Activated CD4-positive, alpha-beta T cell treated with anti-CD3 and anti-CD28 coated beads for 36 hours (primary cell): ENCODE results near the gene TMED8. TPM values are rescaled to one million over a fixed set of nuclear protein-coding genes. Genes with fewer than 3 reads are reported as not detected.
A peak's percentile ranks its signal among the peaks of the same experiment; 100 is the strongest.
"Not testable (repeated sequence)": the region's sequence is repeated elsewhere in the genome, so short reads cannot be mapped to it uniquely, and the experiment has no call there.

ENCODE experiments used
- ATAC-seq: fragments of 200-7000 bp; cut with Tn5 transposase; one replicate; pipeline ENCODE4 v1.10.0; 2021; ENCODE audit warnings: mild to moderate bottlenecking, moderate library complexity
- CTCF ChIA-PET: fragments of 350-600 bp; sonication (Branson Sonifier 250); formaldehyde crosslinking; loops from one replicate; lab custom pipeline; 2021; ENCODE audit warnings: antibody characterized with exemption; lab: Charles Lee
- POLR2A ChIA-PET: fragments of 350-600 bp; sonication (Branson Sonifier 250); formaldehyde crosslinking; loops from one replicate; lab custom pipeline; 2021; ENCODE audit warnings: antibody characterized with exemption, inconsistent platforms; lab: Charles Lee
- DNase-seq: peaks from one replicate; pipeline ENCODE4 v3.0.0-alpha.2; 2020
- H3K27ac Mint-ChIP-seq: one replicate; pipeline ENCODE4 v1.8.0; 2021; ENCODE audit warnings: mixed read lengths
- H3K27me3 Mint-ChIP-seq: one replicate; pipeline ENCODE4 v1.8.0; 2021; ENCODE audit warnings: mixed read lengths
- H3K36me3 Mint-ChIP-seq: one replicate; pipeline ENCODE4 v1.8.0; 2021; ENCODE audit warnings: low read depth, mixed read lengths
- H3K4me1 Mint-ChIP-seq: one replicate; pipeline ENCODE4 v1.8.0; 2021; ENCODE audit warnings: mixed read lengths
- H3K4me3 Mint-ChIP-seq: one replicate; pipeline ENCODE4 v1.8.0; 2021; ENCODE audit warnings: mild to moderate bottlenecking, moderate library complexity, mixed read lengths
- H3K9me3 Mint-ChIP-seq: one replicate; pipeline ENCODE4 v1.8.0; 2021; ENCODE audit warnings: low read depth, mixed read lengths
- intact Hi-C, 2 experiments: fragments of 100-400 bp; cut with DNase I in 1 of 2; cut with micrococcal nuclease in 1 of 2; formaldehyde crosslinking; loops; one replicate each; pipeline versions ENCODE4 v1.14.2 to v1.15.1; 2022 to 2024; cut with DNase I, micrococcal nuclease
- total RNA-seq, 2 experiments: library from RNA; stranded (reverse); gene quantifications; one replicate each; pipeline ENCODE4 v1.2.3, GENCODE V29; 2021

Gene TMED8
- 10 to 100 TPM; 25.3 to 27.9 TPM for total RNA-seq

GRCh38 chr14:77376771-77377501 lies at the start of gene TMED8, which contains the start of gene SAMD15:
Gene TMED8 (minus strand): TSS chr14:77377094. CDS start chr14:77377053, 41 bp downstream.
Gene SAMD15 (plus strand): TSS chr14:77377379. CDS start chr14:77377419, 40 bp downstream.
- Mint-ChIP-seq H3K9me3 (peaks cover 4% of the 10 kb centered on the region), H3K4me1 (peaks cover 40% of the 10 kb centered on the region), H3K36me3 (peaks cover 27% of the 10 kb centered on the region), H3K27ac (peak within 1 kb of the TSS; percentile 86), H3K4me3 (no peak within 1 kb of the TSS), H3K27me3 (no peaks in the 10 kb centered on the region)
- POLR2A ChIA-PET: interaction anchor here (0.6 to 2.0 kb wide), 5 partner anchors 56 to 423 kb away, joined by 3 to 10 read pairs (median 3); partner anchors contain the start of genes ADCK1, GSTZ1 and POMT2
- peak; percentile 91 for DNase-seq
- peak; percentile 95 for ATAC-seq
- intact Hi-C loops: loop anchor here (1.0 to 10.0 kb wide), 10 partner anchors 56 to 423 kb away; partner anchors contain the start of genes GSTZ1 (in 2 of the 2), VIPAS39 (in 2 of the 2), ADCK1 (in 1 of the 2) and ALKBH1 (in 1 of the 2)
- CTCF ChIA-PET: interaction anchor here (0.6 to 2.0 kb wide), 10 partner anchors 24 to 606 kb away, joined by 3 to 7 read pairs (median 4); no protein-coding TSS in a partner anchor

GRCh38 chr14:77426396-77426795 lies 49.5 kb upstream of the TMED8 start:
- H3K4me1 Mint-ChIP-seq: no peaks in the 10 kb centered on the region
- H3K36me3 Mint-ChIP-seq: peaks cover 79% of the 10 kb centered on the region
- ATAC-seq (no peak), DNase-seq (no peak)
- ChIA-PET CTCF (interaction anchor here (0.5 kb wide), 1 partner anchor 429 kb away, joined by 3 read pairs; no protein-coding TSS in a partner anchor), POLR2A (no interaction called here)
- intact Hi-C loops: no loop called here
- no peaks in the 10 kb centered on the region for H3K27me3 Mint-ChIP-seq
- peaks cover 5% of the 10 kb centered on the region for H3K9me3 Mint-ChIP-seq
- H3K4me3 Mint-ChIP-seq: no peak overlapping the region
- H3K27ac Mint-ChIP-seq: no peak overlapping the region

- ATAC-seq: no peak
- H3K4me3 Mint-ChIP-seq: no peak overlapping the region
- peaks cover 77% of the 10 kb centered on the region for H3K36me3 Mint-ChIP-seq
- POLR2A ChIA-PET: no interaction called here
- intact Hi-C loops: no loop called here
- peaks cover 11% of the 10 kb centered on the region for H3K9me3 Mint-ChIP-seq
- H3K4me1 Mint-ChIP-seq: no peaks in the 10 kb centered on the region
- no peak for DNase-seq
- H3K27me3 Mint-ChIP-seq: no peaks in the 10 kb centered on the region
- H3K27ac Mint-ChIP-seq: no peak overlapping the region
- CTCF ChIA-PET: no interaction called here
These were observed 48.0 kb upstream of the TMED8 start for GRCh38 chr14:77424862-77425261.

- CTCF ChIA-PET: no interaction called here
- intact Hi-C loops: no loop called here
- Mint-ChIP-seq H3K27me3 (no peaks in the 10 kb centered on the region), H3K4me1 (no peaks in the 10 kb centered on the region), H3K36me3 (peaks cover 69% of the 10 kb centered on the region), H3K9me3 (peaks cover 17% of the 10 kb centered on the region), H3K4me3 (no peak within 1 kb of the TSS), H3K27ac (no peak within 1 kb of the TSS)
- DNase-seq (no peak), ATAC-seq (no peak)
- POLR2A ChIA-PET: no interaction called here
These were observed 46.5 kb upstream of the TMED8 start, which contains the start of gene NOXRED1 for GRCh38 chr14:77423423-77423822. Gene NOXRED1 (minus strand): TSS chr14:77423523. CDS start chr14:77422889, 634 bp downstream.

- Mint-ChIP-seq H3K9me3 (peaks cover 24% of the 10 kb centered on the region), H3K4me1 (no peaks in the 10 kb centered on the region), H3K27me3 (no peaks in the 10 kb centered on the region), H3K36me3 (peaks cover 48% of the 10 kb centered on the region), H3K27ac (no peak overlapping the region), H3K4me3 (no peak overlapping the region)
- POLR2A ChIA-PET: no interaction called here
- CTCF ChIA-PET: no interaction called here
- intact Hi-C loops: no loop called here
- DNase-seq (no peak), ATAC-seq (no peak)
These were observed 44.3 kb upstream of the TMED8 start for GRCh38 chr14:77421201-77421600.

GRCh38 chr14:77416836-77417235 lies 39.9 kb upstream of the TMED8 start:
- Mint-ChIP-seq H3K36me3 (peaks cover 16% of the 10 kb centered on the region), H3K4me3 (no peak overlapping the region), H3K27ac (no peak overlapping the region), H3K27me3 (no peaks in the 10 kb centered on the region), H3K4me1 (no peaks in the 10 kb centered on the region), H3K9me3 (peaks cover 21% of the 10 kb centered on the region)
- intact Hi-C loops: no loop called here
- ChIA-PET POLR2A (no interaction called here), CTCF (no interaction called here)
- ATAC-seq (no peak), DNase-seq (no peak)

- DNase-seq, H3K36me3 Mint-ChIP-seq, H3K27me3 Mint-ChIP-seq, ATAC-seq, H3K27ac Mint-ChIP-seq, H3K4me3 Mint-ChIP-seq, CTCF ChIA-PET, intact Hi-C loops, POLR2A ChIA-PET, H3K4me1 Mint-ChIP-seq: not testable (repeated sequence)
- H3K9me3 Mint-ChIP-seq: peaks cover 16% of the 10 kb centered on the region
These were observed 39.2 kb upstream of the TMED8 start for GRCh38 chr14:77416098-77416497.

GRCh38 chr14:77415403-77416030 lies 38.6 kb upstream of the TMED8 start:
- intact Hi-C loops, H3K27me3 Mint-ChIP-seq, DNase-seq, H3K27ac Mint-ChIP-seq, H3K4me1 Mint-ChIP-seq, POLR2A ChIA-PET, H3K36me3 Mint-ChIP-seq, H3K4me3 Mint-ChIP-seq, ATAC-seq, CTCF ChIA-PET: not testable (repeated sequence)
- H3K9me3 Mint-ChIP-seq: peaks cover 15% of the 10 kb centered on the region

- intact Hi-C loops: no loop called here
- no peak overlapping the region for H3K27ac Mint-ChIP-seq
- no peaks in the 10 kb centered on the region for H3K27me3 Mint-ChIP-seq
- peaks cover 11% of the 10 kb centered on the region for H3K4me1 Mint-ChIP-seq
- DNase-seq (peak; percentile 21), ATAC-seq (peak; percentile 39)
- CTCF ChIA-PET: no interaction called here
- POLR2A ChIA-PET: no interaction called here
- H3K9me3 Mint-ChIP-seq: no peaks in the 10 kb centered on the region
- no peaks in the 10 kb centered on the region for H3K36me3 Mint-ChIP-seq
- H3K4me3 Mint-ChIP-seq: no peak overlapping the region
These were observed 32.2 kb upstream of the TMED8 start for GRCh38 chr14:77409131-77409533.

GRCh38 chr14:77407158-77407557 lies 30.3 kb upstream of the TMED8 start:
- H3K9me3 Mint-ChIP-seq: no peaks in the 10 kb centered on the region
- peaks cover 11% of the 10 kb centered on the region for H3K4me1 Mint-ChIP-seq
- ATAC-seq (no peak), DNase-seq (no peak)
- H3K4me3 Mint-ChIP-seq: no peak overlapping the region
- peak overlapping the region; percentile 6 for H3K27ac Mint-ChIP-seq
- intact Hi-C loops: no loop called here
- POLR2A ChIA-PET: no interaction called here
- no peaks in the 10 kb centered on the region for H3K27me3 Mint-ChIP-seq
- CTCF ChIA-PET: interaction anchor here (0.6 to 0.7 kb wide), 5 partner anchors 24 to 1118 kb away, joined by 3 to 4 read pairs (median 3); no protein-coding TSS in a partner anchor
- H3K36me3 Mint-ChIP-seq: no peaks in the 10 kb centered on the region

GRCh38 chr14:77406718-77407117 lies 29.8 kb upstream of the TMED8 start:
- ChIA-PET POLR2A (no interaction called here), CTCF (interaction anchor here (0.6 kb wide), 3 partner anchors 53 to 1118 kb away, joined by 3 to 4 read pairs (median 3); no protein-coding TSS in a partner anchor)
- no peak overlapping the region for H3K27ac Mint-ChIP-seq
- no peaks in the 10 kb centered on the region for H3K27me3 Mint-ChIP-seq
- no peak for DNase-seq
- no peaks in the 10 kb centered on the region for H3K9me3 Mint-ChIP-seq
- H3K4me3 Mint-ChIP-seq: no peak overlapping the region
- intact Hi-C loops: no loop called here
- H3K4me1 Mint-ChIP-seq: peaks cover 11% of the 10 kb centered on the region
- ATAC-seq: peak; percentile 30
- no peaks in the 10 kb centered on the region for H3K36me3 Mint-ChIP-seq
